NCI-H226 (cell line): ENCODE results near the gene RAB31.
A peak's percentile ranks its signal among the peaks of the same experiment; 100 is the strongest.
"Not testable (repeated sequence)": the region's sequence is repeated elsewhere in the genome, so short reads cannot be mapped to it uniquely, and the experiment has no call there.

Experiments used
- DNase-seq: peaks from one replicate; pipeline ENCODE4 v3.0.0-alpha.2; 2015

Gene RAB31

DNA sequence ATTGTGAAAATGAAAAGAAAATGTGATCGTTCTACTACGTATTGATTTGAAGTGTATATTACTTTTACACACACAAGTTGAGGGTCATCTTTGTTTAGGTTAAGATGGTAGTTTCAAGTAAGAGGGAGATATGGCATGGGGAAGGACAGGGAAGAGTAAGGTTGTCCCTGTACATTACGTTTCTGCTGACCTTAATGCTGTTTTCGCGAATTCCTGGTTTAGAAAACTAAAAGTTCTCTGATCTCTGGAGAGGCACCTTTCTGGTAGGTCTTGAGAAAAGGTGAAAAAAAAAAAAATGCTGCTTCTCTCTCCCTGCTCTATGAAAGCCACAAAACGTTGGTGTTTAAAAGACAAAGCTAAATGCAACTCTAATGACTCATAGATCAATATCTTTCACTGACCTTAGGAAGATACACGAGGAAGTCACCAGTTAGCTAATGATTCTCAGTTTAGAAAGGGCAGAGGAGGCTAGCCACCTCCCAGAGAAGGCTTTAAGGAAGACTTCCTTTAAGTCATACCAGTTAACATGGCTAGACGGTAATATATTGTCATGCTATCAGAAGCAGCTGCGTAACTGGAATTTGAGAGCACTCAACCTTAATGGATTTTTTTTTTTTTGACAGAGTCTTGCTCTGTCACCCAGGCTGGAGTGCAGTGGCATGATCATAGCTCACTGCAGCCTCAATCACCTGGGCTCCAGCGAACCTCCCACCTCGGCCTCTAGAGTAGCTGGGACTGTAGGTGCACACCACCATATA lies 190.9 kb downstream of the RAB31 start:
- no peak for DNase-seq

DNA sequence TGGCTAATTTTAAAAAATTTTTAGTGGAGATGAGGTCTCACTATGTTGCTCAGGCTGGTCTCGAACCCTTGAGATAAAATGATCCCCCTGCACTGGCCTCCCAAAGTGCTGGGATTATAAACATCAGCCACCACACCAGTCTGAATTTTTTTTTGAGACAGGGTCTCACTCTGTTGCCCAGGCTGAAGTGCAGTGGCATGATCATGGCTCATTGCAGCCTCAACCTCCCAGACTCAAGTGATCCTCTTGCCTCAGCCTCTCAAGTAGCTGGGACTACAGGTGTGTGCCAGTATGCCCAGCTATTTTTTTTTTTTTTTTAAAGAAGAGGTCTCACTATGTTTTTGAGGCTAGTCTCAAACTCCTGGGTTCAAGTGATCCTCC lies 191.4 kb downstream of the RAB31 start:
- DNase-seq = not testable (repeated sequence)

DNA sequence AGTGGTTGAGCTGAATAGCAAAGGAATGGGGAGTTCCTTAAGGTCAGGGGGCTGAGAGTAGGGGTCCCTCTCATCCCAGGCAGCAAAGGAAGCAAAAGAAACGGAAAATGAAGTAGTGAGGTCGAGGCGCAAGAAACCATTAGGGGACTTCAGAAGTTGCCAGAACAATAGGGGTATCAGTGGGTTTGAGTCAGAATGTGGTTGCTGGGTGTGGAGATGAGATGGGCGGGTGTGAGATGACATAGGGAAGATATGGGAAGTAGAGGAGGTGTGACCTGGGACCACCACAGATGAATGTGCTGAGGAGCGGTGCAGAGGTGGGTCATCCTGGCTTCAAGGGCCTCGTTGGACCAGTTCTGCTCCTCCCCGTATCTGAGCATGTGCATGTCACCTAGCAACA lies 192.6 kb downstream of the RAB31 start:
- DNase-seq = no peak

DNA sequence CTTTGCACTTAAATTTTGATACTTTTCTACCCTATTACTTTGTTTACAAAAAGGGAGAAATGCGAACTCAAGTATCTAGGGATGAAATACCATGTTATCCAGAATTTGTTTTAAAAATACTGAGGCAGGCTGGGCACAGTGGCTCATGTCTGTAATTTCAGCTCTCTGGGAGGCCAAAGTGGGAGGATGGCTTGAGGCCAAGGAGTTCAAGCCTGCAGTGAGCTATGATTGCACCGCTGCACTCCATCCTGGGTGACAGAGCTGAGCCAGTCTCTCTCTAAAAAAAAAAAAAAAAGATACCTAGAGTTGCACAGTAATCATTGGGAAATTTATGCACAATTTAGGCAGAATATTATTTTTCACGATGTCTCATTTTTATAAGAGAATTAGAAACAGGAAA lies 193.3 kb downstream of the RAB31 start:
- DNase-seq = peak; percentile 65

DNA sequence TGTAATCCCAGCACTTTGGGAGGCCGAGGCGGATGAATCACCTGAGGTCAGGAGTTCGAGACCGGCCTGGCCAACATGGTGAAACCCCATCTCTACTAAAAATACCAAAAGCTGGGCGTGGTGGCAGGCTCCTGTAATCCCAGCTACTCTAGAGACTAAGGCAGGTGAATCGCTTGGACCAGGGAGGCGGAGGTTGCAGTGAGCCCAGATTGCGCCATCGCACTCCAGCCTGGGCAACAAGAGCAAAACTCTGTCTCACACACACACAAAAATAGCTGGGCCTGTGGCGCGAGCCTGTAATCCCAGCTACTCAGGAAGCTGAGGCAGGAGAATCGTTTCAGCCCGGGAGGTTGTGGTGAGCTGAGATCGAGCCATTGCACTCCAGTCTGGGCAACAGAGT lies 194.2 kb downstream of the RAB31 start:
- not testable (repeated sequence) for DNase-seq

DNA sequence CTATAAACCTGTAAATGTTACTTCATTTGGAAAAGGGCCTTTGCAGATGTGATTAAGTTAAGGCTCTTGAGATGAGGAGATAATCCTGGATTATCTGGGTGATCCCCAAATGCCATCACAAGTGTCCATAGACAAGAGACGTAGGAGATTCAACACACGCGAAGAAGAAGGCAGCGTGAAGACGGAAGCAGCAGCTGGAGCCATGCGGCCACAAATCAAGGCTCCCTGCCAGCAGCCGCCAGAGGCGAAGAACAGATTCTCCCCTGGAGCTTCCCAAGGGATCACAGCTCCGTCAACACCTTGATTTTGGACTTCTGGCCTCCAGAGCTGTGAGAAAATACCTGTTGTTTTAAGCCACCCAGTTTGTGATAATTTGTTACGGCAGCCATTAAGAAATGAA lies 194.7 kb downstream of the RAB31 start:
- no peak for DNase-seq

DNA sequence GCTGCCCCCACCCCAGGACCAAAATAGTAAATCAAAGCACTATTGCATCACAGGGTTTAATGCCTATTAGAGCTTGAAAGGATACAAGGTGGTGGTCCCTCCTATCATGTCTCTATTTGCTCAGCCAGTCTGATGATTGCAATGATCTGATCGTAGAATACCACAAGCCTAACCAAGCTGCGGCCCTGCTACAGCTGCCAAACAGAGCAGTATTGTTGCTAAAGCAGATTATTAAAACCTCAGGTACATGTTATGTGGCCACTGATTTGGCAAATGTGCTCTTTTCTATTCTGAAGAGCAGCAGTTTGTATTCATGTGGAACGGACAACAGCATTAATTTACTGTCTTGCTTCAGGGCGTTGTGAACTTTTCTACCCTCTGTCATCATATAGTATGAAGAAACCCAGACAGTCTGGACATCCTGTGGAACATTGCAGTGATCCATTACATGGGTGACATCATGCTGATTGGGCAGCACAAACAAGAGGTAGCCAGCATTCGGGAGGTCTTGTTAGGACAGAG lies 197.4 kb downstream of the RAB31 start:
- no peak for DNase-seq

DNA sequence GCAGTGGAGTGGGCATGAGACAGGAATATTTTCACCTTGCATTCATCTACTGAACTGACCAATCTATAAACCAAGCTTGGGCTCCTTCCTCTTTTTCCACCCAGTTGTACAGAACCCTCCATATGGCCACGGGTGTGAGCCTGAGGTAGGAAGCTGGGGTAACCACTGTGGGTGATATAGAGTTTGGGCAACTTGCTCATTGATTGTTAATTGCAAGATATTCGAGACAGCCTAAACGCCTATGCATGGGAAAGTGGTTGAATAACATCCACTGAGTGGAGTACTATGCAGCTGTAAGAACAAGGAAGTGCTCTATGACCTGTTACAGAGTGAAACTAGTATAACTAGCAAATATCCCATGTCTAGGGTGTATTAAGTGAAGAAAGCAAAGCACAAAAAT lies 198.4 kb downstream of the RAB31 start:
- no peak for DNase-seq

DNA sequence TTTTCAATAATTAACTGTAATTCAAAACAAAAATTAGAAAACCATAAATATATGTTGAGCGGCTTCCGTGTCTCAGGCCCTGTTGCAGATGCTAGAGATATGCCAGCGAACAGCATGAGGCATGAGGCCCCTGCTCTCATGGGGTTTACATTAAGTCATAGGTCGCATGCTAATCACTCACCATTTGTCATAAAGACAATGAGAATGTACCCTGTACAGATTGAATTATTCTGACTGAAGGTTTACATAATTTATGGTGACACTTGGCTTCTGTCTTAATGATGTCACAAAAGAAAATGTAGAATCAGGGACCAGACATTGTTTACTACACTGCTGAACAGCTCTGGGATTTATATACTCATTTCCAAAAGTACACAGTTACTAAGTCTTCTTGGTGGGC lies 199.8 kb downstream of the RAB31 start:
- DNase-seq = no peak

DNA sequence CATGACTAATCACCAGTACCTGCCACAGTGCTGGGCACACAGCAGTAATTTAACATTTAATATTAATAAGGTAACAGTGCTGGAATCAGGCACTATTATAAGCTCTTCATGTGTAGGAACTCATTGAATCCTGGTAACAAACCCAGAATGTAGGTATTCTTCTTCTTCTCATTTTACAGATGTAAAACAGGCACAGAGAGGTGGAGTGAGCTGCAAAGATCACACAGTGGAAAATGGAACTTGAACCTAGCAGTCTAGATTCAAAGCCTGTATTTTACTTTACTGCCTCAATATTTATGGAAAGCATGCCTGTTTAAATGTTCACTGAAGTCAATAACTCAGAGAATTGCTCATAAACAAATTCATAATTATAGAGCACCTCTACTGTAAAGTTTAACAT lies 202.0 kb downstream of the RAB31 start:
- no peak for DNase-seq

DNA sequence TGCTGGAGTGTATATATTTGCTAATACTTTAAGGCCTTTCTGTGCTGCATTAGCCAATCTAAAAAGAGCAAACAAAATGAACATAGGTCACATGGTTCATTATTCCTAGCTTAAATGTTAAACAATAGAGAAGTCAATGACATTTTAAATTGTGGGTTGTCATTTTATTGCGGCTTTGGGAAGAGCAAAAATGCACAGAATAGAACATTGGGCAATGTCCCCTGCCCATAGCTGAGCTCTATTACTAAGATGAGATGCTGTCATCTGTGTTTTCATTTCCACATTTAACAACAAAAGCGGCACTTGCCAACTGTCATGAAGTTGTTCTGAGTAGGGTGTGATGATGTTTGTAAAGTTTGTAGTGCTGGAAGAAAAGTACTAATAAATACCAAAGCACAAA lies 202.6 kb downstream of the RAB31 start:
- no peak for DNase-seq

DNA sequence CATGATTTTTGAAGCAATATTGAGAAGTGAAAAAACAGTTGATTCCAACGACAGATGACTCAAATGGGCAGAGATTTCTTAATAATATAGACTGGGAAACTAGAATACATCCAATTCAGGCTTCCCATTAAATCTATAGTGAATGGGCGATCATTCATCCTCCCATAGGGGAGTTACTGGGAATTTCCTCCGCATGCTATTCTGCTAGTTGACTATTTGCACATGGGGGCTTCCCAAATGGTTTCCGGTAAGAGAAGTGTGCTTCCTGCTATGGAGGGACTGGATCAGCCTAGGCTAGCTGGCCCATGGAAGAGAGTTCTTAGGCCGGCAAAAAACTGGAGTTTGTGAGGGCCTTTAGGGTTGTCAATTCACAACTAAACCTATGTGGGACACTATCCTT lies 203.1 kb downstream of the RAB31 start:
- DNase-seq = no peak
